Measurements from ENCODE around the gene ZNF814. TPM values are rescaled to one million over a fixed set of nuclear protein-coding genes. Genes with fewer than 3 reads are reported as not detected.
"Not testable (repeated sequence)": the region's sequence is repeated elsewhere in the genome, so short reads cannot be mapped to it uniquely, and the experiment has no call there.

ZNF814 gene
- total RNA-seq, 1 donor from 2014 or later: 56.2 TPM

GRCh38 chr19:57867868-57868492 lies 20.9 kb downstream of the ZNF814 start:
- peaks cover 77% of the 10 kb centered on the region for H3K36me3 Mint-ChIP-seq
- no peak for TF ChIP-seq CTCF (IDR thresholded peaks at IDR 0.05; ENCODE audit: unreplicated experiment)
- no peaks in the 10 kb centered on the region for H3K4me1 Mint-ChIP-seq
- H3K27me3 Mint-ChIP-seq (ENCODE audit: low read depth): no peaks in the 10 kb centered on the region
- no peak overlapping the region for H3K4me3 Mint-ChIP-seq
- H3K27ac Mint-ChIP-seq: no peak overlapping the region
- DNase-seq (ENCODE audit: low spot score in 2 of 2, unreplicated experiment in 2 of 2): no peak
- H3K9me3 Mint-ChIP-seq: peaks cover 30% of the 10 kb centered on the region

- H3K36me3 Mint-ChIP-seq: peaks cover 75% of the 10 kb centered on the region
- not testable (repeated sequence) for DNase-seq (ENCODE audit: low spot score in 2 of 2, unreplicated experiment in 2 of 2); H3K27me3 Mint-ChIP-seq (ENCODE audit: low read depth); H3K27ac Mint-ChIP-seq; H3K9me3 Mint-ChIP-seq; H3K4me1 Mint-ChIP-seq; H3K4me3 Mint-ChIP-seq
These were observed 26.5 kb downstream of the ZNF814 start for GRCh38 chr19:57862351-57862750.

- DNase-seq (ENCODE audit: low spot score in 2 of 2, unreplicated experiment in 2 of 2); H3K4me3 Mint-ChIP-seq; H3K27me3 Mint-ChIP-seq (ENCODE audit: low read depth); H3K27ac Mint-ChIP-seq; H3K9me3 Mint-ChIP-seq: not testable (repeated sequence)
- H3K36me3 Mint-ChIP-seq: peaks cover 41% of the 10 kb centered on the region
- peaks cover 17% of the 10 kb centered on the region for H3K4me1 Mint-ChIP-seq
These were observed 34.7 kb downstream of the ZNF814 start for GRCh38 chr19:57854117-57854516.

- Mint-ChIP-seq H3K4me1 (peaks cover 17% of the 10 kb centered on the region), H3K27ac (peak overlapping the region; percentile 95), H3K36me3 (peaks cover 33% of the 10 kb centered on the region)
- not testable (repeated sequence) for DNase-seq (ENCODE audit: low spot score in 2 of 2, unreplicated experiment in 2 of 2); H3K4me3 Mint-ChIP-seq; H3K27me3 Mint-ChIP-seq (ENCODE audit: low read depth); H3K9me3 Mint-ChIP-seq
These were observed 36.8 kb downstream of the ZNF814 start for GRCh38 chr19:57851812-57852603.

GRCh38 chr19:57850553-57851017 lies 38.3 kb downstream of the ZNF814 start:
- Mint-ChIP-seq H3K27me3 (ENCODE audit: low read depth) (no peaks in the 10 kb centered on the region), H3K36me3 (peaks cover 26% of the 10 kb centered on the region), H3K4me1 (peaks cover 17% of the 10 kb centered on the region), H3K4me3 (peak overlapping the region; percentile 86), H3K9me3 (no peaks in the 10 kb centered on the region), H3K27ac (peak overlapping the region; percentile 95)
- no peak for TF ChIP-seq CTCF (IDR thresholded peaks at IDR 0.05; ENCODE audit: unreplicated experiment)
- no peak for DNase-seq (ENCODE audit: low spot score in 2 of 2, unreplicated experiment in 2 of 2)

GRCh38 chr19:57849666-57850473 lies 39.0 kb downstream of the ZNF814 start, which contains the start of gene ZNF587:
ZNF587 (plus strand) TSS chr19:57849859; CDS start chr19:57850039, 180 bp downstream.
- Mint-ChIP-seq H3K4me3 (peak within 1 kb of the TSS; percentile 86), H3K36me3 (peaks cover 23% of the 10 kb centered on the region), H3K4me1 (peaks cover 17% of the 10 kb centered on the region), H3K27ac (peak within 1 kb of the TSS; percentile 95)
- not testable (repeated sequence) for H3K27me3 Mint-ChIP-seq (ENCODE audit: low read depth); H3K9me3 Mint-ChIP-seq
- DNase-seq (ENCODE audit: low spot score in 2 of 2, unreplicated experiment in 2 of 2): peak; percentile 29 to 64

- not testable (repeated sequence) for H3K9me3 Mint-ChIP-seq; H3K27me3 Mint-ChIP-seq (ENCODE audit: low read depth); DNase-seq (ENCODE audit: low spot score in 2 of 2, unreplicated experiment in 2 of 2)
- Mint-ChIP-seq H3K4me1 (peaks cover 17% of the 10 kb centered on the region), H3K4me3 (peak overlapping the region; percentile 86), H3K36me3 (peaks cover 21% of the 10 kb centered on the region), H3K27ac (peak overlapping the region; percentile 95)
These were observed 39.6 kb downstream of the ZNF814 start for GRCh38 chr19:57849162-57849665.

- Mint-ChIP-seq H3K36me3 (peaks cover 18% of the 10 kb centered on the region), H3K4me1 (peaks cover 17% of the 10 kb centered on the region)
- not testable (repeated sequence) for H3K27me3 Mint-ChIP-seq (ENCODE audit: low read depth); H3K27ac Mint-ChIP-seq; H3K4me3 Mint-ChIP-seq; DNase-seq (ENCODE audit: low spot score in 2 of 2, unreplicated experiment in 2 of 2); H3K9me3 Mint-ChIP-seq
These were observed 41.7 kb downstream of the ZNF814 start for GRCh38 chr19:57847164-57847563.

All from mesothelial cell of epicardium (in vitro differentiated cells).